NCI-H146 treated with DMSO at 0.1 percent for 48 hours (cell line): Measurements from ENCODE around the gene TP73.

Experiments used
- DNase-seq: peaks from one replicate; lab custom pipeline; 2025; ENCODE audit not compliant: unreplicated experiment; lab: John Stamatoyannopoulos, UW

The TP73 gene

DNA sequence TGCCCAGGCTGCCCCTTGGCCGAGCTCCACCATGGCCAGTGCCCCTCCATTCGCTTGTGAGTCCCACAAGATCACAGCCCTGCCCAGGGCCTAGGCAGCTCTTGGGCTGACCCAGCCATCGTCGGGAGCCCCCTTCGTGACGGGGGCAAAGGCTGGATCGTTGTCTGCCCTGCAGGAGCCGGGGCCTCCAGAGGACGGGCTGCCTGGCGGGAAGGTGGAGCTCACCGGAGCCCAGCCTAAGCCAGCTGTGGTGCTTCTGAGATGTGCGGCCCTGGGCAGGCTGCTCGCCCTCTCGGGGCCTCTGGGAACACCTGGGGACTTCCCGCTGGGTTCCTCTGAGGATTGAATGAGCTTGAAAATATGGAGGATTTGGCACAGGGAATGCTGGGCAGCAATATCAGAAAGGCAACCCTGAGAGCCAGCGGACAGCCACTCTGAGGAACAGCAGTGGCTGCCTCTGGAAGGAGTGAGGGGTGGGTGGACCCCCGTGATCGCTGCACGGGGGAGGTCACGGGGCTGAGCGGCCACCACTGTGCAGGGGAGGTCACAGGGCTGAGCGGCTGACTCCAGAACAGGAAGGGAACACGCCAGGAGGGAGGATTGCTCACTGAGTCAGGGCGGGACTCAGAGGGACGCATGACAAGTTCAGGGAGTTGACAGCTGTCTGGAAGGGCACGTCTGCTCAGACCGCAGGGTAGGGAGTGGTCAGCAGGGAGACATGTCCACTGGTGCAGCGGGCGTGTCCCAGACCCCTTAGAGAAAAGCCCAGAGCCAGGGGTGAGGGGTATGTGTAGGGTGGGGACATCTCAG, 19.3 kb downstream of the TP73 start:
- DNase-seq: no peak

DNA sequence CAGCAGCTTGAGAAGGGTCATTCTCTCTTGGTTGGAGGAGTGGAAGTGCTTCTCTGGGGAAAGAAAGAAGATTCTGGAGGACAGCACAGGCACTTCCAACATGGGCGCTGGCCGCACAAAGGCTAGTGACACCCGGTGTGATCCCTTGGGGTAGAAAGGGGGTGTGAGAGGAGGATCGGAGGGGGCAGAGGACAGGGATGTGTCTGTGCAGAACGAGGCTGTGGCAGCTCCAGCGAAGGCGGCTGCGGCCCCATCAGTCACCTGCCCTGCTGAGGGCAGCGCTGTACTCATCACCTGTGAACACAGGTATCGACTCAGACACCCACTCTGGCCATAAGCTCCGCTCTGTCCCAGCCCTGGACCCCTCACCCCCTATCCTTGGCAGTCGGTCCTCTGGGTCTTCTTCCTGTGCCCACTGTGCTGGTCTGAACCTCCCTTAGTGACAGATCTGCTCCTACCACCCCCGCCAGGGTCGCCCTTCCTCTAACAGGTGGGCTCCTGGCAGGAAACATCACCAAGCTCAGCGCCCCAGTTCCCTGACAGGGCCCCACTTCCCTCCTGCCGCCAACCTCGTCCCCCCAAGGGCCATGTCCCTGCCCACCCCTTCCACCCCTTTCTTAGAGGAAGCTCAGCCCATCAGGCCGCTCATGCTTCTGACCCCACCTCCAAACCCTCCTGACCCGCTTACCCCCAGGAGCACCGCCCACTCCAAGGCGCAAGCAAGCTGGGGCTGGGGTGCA, 20.1 kb downstream of the TP73 start:
- DNase-seq: no peak

DNA sequence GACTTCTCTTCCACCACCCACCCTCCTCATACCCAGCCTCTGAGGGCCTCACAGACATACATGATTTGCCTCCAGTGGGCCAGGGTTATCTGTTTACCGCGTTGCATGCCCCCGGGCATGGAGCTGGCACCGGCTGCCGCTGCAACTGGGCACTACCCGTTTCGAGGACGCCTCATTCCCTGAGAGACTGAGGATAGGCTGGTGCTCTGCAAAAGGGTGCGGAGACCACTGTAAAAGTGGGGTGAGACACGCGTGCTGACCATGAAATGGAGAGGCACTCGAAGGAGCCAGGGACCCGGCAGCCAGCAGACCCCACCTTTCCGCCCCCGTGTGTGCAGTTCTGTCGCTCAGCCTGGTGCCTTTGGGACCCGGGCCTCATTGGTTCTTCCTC, 20.6 kb downstream of the TP73 start:
- DNase-seq: no peak

DNA sequence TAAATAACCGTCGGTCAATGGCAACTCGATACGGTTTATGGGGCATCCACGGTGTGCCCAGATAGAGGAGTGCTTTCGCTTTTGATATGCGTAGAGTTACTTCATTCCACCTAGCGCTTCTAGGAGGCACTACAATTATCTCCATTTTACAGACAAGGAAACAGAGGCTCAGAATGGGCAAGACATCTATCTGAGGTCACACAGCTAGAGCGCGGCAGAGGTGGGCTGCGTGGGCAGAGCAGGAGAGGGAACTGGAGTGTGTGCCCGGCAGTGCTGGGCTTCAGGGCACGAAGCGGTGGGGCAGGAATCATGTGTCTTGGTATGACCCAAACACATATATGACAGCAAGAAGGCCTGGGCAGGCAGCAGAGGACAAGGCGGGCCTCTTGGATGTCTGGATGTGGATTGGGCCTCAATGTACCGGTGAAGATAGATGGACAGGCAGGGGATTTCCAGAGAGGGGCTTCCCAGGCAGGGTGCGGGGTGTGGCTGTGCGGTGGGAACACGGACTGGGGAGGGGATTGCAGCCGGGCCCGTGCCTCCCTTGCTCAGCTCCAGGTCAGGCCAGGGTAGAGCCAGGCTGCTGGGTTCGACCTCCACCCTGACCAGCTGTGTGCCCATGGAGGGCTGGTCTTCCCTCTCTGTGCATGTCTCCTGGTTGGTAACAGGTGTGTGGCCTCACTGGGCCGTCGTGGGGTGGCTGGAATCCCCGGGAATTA, 21.2 kb downstream of the TP73 start:
- no peak for DNase-seq

DNA sequence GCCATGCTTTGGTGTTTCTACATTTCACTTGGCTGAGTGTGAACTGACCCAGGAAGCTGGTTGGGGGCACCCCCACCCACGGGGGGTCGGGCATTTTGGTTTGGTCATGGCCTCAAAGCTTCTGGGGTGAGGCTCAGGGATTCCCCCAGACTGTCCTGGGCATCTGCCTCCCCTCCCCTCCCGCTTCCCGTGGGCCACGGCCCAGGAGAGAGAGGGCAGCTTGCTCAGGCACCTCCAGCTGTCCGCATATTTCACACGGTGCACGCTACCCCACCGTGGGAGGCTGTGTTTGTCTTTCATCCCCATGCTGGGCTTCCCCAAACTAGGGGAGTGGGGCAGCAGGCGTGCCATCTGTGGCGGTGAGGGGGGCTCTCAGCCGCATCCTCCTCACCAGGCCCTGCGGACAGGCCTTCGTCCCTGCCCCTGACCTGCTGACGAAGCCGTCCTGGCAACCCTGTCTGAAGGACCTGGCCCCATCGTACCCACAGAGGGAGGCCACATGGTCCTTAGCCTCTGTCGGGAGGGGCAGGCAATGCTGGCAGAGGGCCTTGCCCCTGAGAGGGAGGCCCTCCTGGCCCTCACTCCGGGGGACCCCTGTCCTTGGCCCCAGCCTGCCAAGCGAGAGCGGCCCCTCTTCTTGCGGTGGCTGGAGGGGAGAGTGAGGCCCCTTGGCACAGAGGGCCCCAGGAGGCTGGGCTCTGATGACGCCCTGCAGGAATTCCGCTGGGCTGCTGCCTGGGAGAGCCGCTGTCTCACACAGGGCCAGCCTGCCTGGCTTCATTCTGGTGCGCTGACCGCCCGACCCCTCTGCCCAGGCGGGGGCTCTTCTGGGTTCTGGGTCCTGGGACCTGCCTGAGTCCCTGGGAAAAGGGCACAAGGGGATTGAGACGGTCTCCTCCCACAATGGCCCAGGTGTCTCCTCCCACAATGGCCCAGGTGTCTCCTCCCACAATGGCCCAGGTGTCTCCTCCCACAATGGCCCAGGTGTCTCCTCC, 22.1 kb downstream of the TP73 start:
- no peak for DNase-seq

DNA sequence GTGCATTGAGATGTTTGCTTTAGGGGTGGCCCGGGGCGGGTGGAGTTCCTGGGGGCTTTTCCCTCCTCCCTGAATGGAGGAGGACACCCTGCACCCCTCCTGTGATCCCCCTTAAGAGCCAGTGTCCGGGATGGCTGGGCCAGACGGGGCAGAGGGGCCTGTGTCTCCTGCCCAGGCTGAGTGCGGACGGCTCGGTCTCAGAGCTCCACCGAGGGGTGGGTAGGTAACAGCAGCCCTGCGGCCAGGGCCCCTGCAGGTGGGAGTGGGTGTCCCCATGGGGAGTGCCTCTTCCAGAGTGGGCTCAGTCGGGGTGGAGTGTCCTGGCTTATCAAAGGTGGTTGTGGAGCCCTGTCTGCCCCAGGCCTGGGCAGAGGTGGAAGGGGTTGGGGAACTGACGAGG, 23.1 kb downstream of the TP73 start:
- DNase-seq: no peak

DNA sequence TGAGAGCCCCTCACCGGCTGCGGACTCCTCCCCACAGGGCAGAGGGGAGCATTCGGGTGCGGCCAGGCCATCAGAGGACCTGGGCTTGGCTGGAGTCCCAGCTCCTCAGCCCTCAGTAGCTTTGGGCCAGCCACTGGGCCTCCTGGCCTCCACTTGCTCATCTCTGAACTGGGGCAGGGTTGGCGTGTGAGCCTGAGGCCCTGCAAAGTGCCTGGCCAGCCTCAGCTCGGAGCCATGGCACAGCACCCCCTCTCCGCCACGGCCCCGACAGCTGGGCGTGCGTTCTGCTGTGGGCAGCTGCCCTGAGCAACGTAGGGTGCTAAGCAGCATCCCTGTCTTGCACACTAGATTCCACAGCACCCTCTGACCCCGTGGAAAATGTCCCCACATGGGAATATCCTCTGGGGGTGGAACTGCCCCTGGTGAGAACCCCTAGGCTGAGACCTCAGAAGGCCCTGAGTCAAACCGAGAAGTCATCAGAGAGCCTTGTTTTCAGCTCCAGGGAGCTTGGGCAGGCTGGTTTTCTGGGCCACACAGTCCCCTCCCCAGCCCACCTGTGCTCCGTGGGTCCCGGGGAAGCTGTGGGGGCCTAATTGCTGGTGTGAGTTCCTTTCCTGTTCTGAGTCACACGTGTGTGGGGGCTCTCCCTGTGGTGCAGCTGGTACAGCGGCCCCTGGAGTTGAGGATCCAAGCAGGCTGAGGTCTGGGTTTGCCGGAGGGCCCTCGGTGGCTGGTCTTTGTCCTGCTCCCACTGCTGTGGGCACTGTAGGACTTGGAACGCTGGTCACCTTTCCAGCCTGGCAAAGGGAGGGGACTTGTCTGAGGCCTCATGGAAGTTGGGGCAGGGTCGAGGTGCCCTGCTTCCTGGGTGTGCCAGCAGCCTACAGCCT, 24.5 kb downstream of the TP73 start:
- no peak for DNase-seq

DNA sequence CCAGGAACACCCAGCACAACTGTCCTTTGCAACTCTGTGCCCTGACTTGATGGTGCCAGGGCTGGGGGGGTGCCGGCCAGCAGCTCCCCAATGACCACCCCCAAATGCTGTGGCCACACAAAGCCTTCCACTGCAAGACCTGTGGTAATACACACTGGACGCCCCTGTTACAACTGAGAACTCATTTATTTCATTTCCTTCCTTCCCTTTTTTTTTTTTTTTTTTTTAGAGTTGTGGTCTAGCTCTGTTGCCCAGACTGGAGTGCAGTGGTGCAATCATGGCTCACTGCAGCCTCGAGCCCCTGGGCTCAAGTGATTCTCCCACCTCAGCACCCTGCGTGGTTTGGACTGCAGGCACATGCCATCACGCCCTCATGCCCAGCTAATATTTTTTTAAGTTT, 25.2 kb downstream of the TP73 start:
- DNase-seq: no peak

DNA sequence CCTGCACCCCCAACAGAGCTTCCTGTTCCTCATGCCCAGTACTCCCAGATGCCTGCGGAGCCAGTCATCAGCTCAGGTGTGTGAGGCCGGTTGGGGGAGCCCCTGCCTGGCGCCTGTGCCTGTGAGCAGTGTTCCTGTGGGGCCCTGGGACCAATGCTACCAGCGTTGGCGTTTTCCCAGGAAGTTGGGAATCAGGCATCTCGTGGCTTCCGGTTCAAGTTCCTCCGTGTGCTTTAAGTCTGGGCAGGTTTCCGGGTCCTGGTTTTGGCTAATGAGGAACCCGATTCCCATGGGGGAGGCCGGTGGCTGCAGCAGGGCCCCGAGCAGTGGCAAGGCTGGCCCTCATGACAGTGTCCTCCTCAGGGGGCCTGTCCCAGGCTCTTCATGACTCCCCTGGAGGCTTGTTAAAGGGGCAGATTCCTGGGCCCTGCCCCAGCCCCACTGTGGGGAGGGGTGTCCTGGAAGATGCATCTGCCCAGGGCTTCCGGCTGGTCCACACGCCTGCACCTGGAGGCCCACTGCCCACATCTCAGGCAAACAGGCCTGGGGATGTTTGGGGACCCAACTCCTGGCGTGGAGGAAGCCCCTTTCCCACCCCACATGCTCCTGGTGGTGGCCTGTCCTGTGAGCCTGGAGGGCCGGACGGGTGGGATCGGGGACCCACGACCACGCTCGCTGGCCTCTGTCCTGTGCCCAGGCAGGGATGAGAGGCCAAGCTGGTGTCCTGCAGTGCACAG, 26.2 kb downstream of the TP73 start:
- no peak for DNase-seq

DNA sequence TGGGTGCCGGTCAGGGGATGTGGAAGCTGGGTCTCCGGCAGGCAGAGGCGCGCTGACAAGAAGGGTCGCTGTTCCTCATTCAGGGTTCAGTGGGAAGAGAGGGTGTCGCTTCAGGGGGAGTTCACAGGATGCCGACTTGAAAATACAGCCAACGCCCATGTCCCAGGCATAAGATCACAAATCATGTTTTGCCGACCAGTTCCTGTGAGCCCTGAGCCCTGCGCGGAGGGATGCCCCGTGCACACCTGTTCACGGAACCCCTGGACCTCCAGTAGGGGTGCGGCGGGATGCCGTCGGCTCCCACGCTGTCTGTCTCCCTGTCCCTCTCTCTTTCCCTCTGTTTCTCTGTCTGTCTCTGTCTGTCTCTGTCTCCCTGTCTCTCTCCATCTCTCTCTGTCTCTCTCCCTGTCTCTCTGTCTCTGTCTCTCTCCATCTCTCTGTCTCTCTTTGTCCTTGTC, 26.8 kb downstream of the TP73 start:
- DNase-seq: no peak

DNA sequence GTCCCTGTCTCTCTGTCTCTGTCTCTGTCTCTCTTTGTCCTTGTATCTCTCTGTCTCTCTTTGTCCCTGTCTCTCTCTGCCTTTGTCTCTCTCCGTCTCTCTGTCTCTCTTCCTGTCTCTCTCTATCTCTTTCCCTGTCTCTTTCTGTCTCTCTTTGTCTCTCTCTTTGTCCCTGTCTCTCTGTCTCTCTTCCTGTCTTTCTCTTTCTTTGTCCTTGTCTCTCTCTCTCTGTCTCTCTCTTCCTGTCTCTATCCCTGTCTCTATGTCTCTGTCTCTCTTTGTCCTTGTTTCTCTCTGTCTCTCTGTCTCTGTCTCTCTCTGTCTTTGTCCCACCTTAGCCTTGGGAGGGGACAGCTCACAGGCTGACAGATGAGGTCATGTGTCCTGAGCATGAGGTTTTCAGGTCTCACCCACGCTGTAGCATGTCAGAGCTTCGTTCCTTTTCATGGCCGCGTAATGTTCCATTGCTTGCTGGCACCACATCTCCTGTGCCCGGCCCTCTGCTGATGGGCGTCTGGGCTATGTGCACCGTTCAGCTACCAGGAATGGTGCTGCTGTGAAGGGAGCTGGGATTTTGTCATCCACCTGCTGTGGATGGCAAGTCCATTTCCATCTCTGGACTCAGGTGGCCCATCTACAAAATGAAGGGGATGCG, 27.6 kb downstream of the TP73 start:
- no peak for DNase-seq

DNA sequence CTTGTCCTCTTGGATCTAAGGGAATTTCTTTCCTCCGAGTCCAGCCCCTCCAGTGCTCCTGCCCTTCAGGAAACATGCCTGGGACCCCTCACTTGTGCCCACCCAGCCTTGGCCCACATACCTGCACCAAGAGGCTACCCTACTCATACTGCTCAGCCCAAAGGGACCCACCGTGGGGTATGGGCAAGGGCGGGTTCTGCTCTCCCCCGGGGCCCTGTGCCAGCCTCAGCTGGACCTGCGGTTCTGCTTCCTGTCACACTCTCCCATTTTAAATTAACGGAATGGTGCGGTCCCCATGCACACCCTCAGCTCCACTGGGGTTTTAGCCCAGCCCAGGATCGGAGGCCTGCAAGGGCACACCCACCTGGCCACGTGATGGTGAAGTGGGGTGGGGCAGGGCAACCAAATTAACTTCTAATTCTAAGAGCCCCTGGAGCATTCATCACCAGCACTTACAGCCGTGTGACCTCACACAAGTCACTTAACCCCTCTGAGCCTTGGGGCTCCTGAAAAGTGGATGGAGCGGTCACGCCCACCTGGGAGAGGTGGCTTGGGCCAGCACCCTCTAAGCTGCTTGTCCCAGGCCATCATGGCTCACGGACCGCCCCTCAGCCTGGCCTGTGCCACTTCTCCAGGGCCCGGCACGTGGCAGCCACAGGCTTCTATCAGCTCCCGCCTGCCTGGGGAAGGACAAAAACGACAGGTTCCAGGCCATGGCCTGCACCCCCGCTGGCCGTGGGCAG, 28.3 kb downstream of the TP73 start:
- DNase-seq: no peak

DNA sequence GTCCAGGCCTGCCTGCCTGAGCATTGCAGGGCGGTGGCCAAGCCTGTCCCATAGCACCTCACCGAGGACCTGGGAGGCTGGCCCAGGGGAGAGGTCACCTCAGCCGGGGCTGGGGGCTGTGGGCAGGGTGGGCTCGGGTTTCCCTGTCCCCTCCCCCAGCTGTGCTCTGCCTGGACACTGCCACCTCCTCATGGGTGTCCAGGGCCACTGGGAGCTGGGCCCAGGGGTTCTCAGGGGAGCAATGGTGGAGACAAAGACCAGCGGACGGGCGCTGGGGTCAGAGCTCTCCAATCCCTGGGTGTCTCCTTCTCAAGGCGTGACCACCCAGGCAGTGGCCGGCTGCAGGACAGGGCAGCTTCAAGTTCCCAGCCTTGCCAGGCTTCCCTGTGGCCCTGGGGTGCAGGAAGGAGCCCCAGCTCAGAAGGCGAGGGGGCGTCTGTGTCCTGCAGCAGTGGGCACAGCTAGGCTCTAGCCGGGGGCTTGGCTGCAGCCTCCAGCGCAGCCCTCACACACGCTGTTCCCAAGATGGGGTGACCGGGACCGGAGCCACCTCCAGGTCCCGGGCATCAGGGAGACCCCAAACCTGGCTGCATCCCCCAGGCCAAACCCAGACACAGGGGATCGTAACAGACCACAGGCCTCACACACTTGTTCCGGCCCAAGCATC, 29.0 kb downstream of the TP73 start:
- DNase-seq: no peak

DNA sequence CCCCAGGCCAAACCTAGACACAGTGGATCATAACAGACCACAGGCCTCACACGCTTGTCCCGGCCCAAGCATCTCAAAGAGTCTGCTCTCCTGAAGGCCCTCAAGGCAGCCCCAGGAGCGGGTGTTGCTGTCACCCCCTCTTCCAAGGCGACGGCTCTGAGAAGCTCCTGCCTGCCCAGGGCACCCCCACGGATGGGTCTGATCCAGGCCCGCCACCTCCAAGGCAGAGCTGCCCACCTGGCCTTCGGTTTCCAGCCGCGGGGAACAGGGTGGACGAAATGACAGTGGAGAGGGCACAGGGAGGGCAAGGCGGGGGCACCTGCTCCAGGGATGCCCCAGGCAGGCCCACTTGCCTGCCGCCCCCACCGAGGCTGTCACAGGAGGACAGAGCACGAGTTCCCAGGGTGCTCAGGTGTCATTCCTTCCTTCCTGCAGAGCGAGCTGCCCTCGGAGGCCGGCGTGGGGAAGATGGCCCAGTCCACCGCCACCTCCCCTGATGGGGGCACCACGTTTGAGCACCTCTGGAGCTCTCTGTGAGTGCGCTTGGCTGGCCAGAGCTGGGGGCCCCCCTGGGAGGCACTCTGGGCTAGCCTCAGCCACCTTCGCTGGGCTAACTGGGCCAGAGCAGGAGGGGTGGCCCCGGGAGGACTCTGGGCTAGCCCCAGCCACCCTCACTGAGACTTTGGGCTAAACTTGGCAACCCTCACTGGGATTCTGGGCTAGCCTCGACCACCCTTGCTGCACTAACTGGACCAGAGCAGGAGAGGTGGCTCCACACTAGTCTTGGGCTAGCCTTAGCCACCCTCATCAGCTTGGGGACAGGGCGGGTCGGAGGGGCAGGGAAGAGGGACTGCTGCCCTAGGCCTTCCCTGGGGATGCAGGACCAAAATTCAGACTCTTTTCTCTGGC, 29.8 kb downstream of the TP73 start:
- no peak for DNase-seq

DNA sequence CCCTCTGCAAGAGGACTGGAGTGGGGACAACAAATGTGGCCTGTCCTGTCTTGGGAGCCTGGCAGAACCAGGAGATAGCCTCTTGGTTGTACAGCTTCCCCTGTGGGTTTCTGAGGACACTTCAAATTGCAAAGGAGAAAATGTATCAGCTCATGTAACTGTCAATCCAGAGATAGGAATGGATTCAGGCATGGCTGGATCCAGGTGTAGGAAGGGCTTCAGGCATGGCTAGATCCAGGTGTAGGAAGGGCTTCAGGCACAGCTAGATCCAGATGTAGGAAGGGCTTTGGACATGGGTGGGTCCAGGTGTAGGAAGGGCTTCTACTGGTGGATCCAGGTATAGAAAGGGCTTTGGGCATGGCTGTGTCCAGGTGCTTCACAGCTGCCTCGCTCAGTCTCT, 30.9 kb downstream of the TP73 start:
- DNase-seq: no peak

DNA sequence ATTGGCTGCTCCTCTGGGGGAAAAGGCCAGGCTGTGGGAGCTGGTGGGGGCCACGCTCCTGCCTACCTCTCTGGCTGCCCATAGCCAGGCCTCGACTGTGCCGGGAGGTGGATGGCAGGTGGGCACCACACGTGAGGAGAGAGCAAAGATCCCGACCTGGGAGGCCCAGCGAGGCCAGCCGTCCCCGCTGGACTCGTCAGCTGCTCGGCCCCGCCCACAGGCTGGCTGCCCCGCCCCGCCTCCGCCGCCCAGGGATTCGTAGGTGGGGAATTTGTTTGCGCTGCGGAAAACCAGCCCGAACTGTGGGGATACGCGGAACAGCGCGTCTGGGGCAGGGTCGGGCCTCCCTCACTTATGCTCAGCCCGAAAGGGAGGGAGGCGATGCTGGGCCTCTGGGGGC, 31.7 kb downstream of the TP73 start:
- no peak for DNase-seq
